WTC11 (cell line): Measurements from ENCODE around the gene GOLT1A. TPM values are rescaled to one million over a fixed set of nuclear protein-coding genes. Genes with fewer than 3 reads are reported as not detected.
A peak's percentile ranks its signal among the peaks of the same experiment; 100 is the strongest.

ENCODE experiments used
- CREM ChIP-seq: sonication (generic); formaldehyde crosslinking; IDR thresholded peaks from 2 replicates; pipeline ENCODE4 v1.8.1; 2022; ENCODE audit warnings: mild to moderate bottlenecking, missing genetic modification reagents, moderate library complexity
- CTCF ChIP-seq: fragments of 200-600 bp; IDR thresholded peaks from 2 replicates; pipeline ENCODE4 v1.8.0; 2022; ENCODE audit warnings: antibody characterized with exemption
- E2F5 ChIP-seq: sonication (generic); formaldehyde crosslinking; IDR thresholded peaks from 2 replicates; pipeline ENCODE4 v1.8.1; 2022; ENCODE audit warnings: mild to moderate bottlenecking, moderate library complexity, missing genetic modification reagents
- EMX1 ChIP-seq: fragments of 250-450 bp; sonication (Bioruptor Pico); IDR thresholded peaks from 2 replicates; pipeline ENCODE4 v1.8.0; 2021; ENCODE audit warnings: mild to moderate bottlenecking
- ETV6 ChIP-seq: sonication (generic); formaldehyde crosslinking; IDR thresholded peaks from 2 replicates; pipeline ENCODE4 v1.8.1; 2022; ENCODE audit warnings: mild to moderate bottlenecking, missing genetic modification reagents
- FOXJ3 ChIP-seq: sonication (generic); formaldehyde crosslinking; IDR thresholded peaks from 2 replicates; pipeline ENCODE4 v1.9.0; 2021; ENCODE audit warnings: missing genetic modification reagents, mild to moderate bottlenecking, borderline replicate concordance
- FOXK1 ChIP-seq: sonication (generic); formaldehyde crosslinking; IDR thresholded peaks from 2 replicates; pipeline ENCODE4 v1.8.0; 2022; ENCODE audit warnings: mild to moderate bottlenecking, moderate library complexity, missing genetic modification reagents
- FOXP1 ChIP-seq: sonication (generic); formaldehyde crosslinking; IDR thresholded peaks from 2 replicates; pipeline ENCODE4 v1.8.0; 2022; ENCODE audit warnings: missing genetic modification reagents, mild to moderate bottlenecking, moderate library complexity, borderline replicate concordance
- GABPB1 ChIP-seq: sonication (generic); formaldehyde crosslinking; IDR thresholded peaks from 2 replicates; pipeline ENCODE4 v1.8.1; 2023; ENCODE audit warnings: mild to moderate bottlenecking, missing genetic modification reagents
- HMGA2 ChIP-seq: fragments of 250-450 bp; sonication (Bioruptor Pico); IDR thresholded peaks from 2 replicates; pipeline ENCODE4 v1.4.0; 2021; ENCODE audit warnings: mild to moderate bottlenecking, moderate library complexity
- HMGXB4 ChIP-seq: sonication (generic); formaldehyde crosslinking; IDR thresholded peaks from 2 replicates; pipeline ENCODE4 v1.8.1; 2023; ENCODE audit warnings: mild to moderate bottlenecking, moderate library complexity, missing genetic modification reagents
- IRF1 ChIP-seq: sonication (generic); formaldehyde crosslinking; IDR thresholded peaks from 2 replicates; pipeline ENCODE4 v1.8.0; 2023; ENCODE audit warnings: missing genetic modification reagents
- IRF2 ChIP-seq: sonication (generic); formaldehyde crosslinking; IDR thresholded peaks from 2 replicates; pipeline ENCODE4 v1.8.0; 2022; ENCODE audit warnings: low read depth, missing genetic modification reagents, borderline replicate concordance
- KAT7 ChIP-seq: sonication (generic); formaldehyde crosslinking; IDR thresholded peaks from 2 replicates; pipeline ENCODE4 v1.8.1; 2023; ENCODE audit warnings: missing genetic modification reagents, mild to moderate bottlenecking, borderline replicate concordance
- MAX ChIP-seq: sonication (generic); formaldehyde crosslinking; IDR thresholded peaks from 2 replicates; pipeline ENCODE4 v1.8.0; 2022; ENCODE audit warnings: mild to moderate bottlenecking, missing genetic modification reagents
- NR2C2 ChIP-seq: sonication (generic); formaldehyde crosslinking; IDR thresholded peaks from 2 replicates; pipeline ENCODE4 v1.8.0; 2022; ENCODE audit warnings: mild to moderate bottlenecking, missing genetic modification reagents
- SMAD3 ChIP-seq: sonication (generic); formaldehyde crosslinking; IDR thresholded peaks from 2 replicates; pipeline ENCODE4 v1.8.0; 2022; ENCODE audit warnings: missing genetic modification reagents, mild to moderate bottlenecking, borderline replicate concordance
- SMAD4 ChIP-seq: sonication (generic); formaldehyde crosslinking; IDR thresholded peaks from 2 replicates; pipeline ENCODE4 v1.8.0; 2022; ENCODE audit warnings: mild to moderate bottlenecking, missing genetic modification reagents
- STAT6 ChIP-seq: sonication (generic); formaldehyde crosslinking; conservative IDR thresholded peaks from 2 replicates; pipeline ENCODE4 v1.8.1; 2023; ENCODE audit warnings: mild to moderate bottlenecking, low read depth, missing genetic modification reagents, moderate library complexity
- TEAD1 ChIP-seq: sonication (generic); formaldehyde crosslinking; IDR thresholded peaks from 2 replicates; pipeline ENCODE4 v1.8.0; 2022; ENCODE audit warnings: mild to moderate bottlenecking, missing genetic modification reagents
- USF1 ChIP-seq: sonication (generic); formaldehyde crosslinking; IDR thresholded peaks from 2 replicates; pipeline ENCODE4 v1.8.0; 2022; ENCODE audit warnings: mild to moderate bottlenecking, missing genetic modification reagents
- ZBTB21 ChIP-seq: sonication (generic); formaldehyde crosslinking; IDR thresholded peaks from 2 replicates; pipeline ENCODE4 v1.8.1; 2023; ENCODE audit warnings: mild to moderate bottlenecking, missing genetic modification reagents, borderline replicate concordance
- ZMAT4 ChIP-seq: fragments of 250-450 bp; sonication (Bioruptor Pico); IDR thresholded peaks from 2 replicates; pipeline ENCODE4 v1.9.0; 2021; ENCODE audit warnings: mild to moderate bottlenecking
- ZNF138 ChIP-seq: sonication (generic); formaldehyde crosslinking; conservative IDR thresholded peaks from 2 replicates; pipeline ENCODE4 v1.8.1; 2022; ENCODE audit warnings: mild to moderate bottlenecking, moderate library complexity, missing genetic modification reagents
- ZNF219 ChIP-seq: sonication (generic); formaldehyde crosslinking; IDR thresholded peaks from 2 replicates; pipeline ENCODE4 v1.8.0; 2023; ENCODE audit warnings: missing genetic modification reagents, mild to moderate bottlenecking, borderline replicate concordance
- ZNF396 ChIP-seq: fragments of 250-450 bp; sonication (Bioruptor Pico); IDR thresholded peaks from 2 replicates; pipeline ENCODE4 v1.8.0; 2021; ENCODE audit warnings: mild to moderate bottlenecking, moderate library complexity, borderline replicate concordance
- ZNF512 ChIP-seq: sonication (generic); formaldehyde crosslinking; IDR thresholded peaks from 2 replicates; pipeline ENCODE4 v1.8.1; 2022; ENCODE audit warnings: missing genetic modification reagents, borderline replicate concordance
- total RNA-seq: library from RNA; stranded (reverse); gene quantifications from 3 replicates; pipeline ENCODE4 v1.2.3, GENCODE V29; 2021

Gene GOLT1A
- total RNA-seq, 1 experiment from 2014 or later, result 6.5 TPM

- TF ChIP-seq KAT7 (CRISPR knock-in tag), result 0 out of 2 replicates have a peak, but pooled peaks have one; percentile 31
- peak; percentile 83 for TF ChIP-seq FOXK1 (CRISPR knock-in tag)
- TF ChIP-seq SMAD4, result no peak
- no peak for TF ChIP-seq EMX1 (CRISPR knock-in tag)
- TF ChIP-seq CTCF, result peak; percentile 47; the same call in 1 of the 2 replicates
- TF ChIP-seq CREM (CRISPR knock-in tag), result peak; percentile 69; the same call in 1 of the 2 replicates
- no peak; the same call in 1 of the 2 replicates for TF ChIP-seq SMAD3 (CRISPR knock-in tag)
- 0 out of 2 replicates have a peak, but pooled peaks have one; percentile 77 for TF ChIP-seq E2F5
- TF ChIP-seq ZBTB21 (CRISPR knock-in tag), result peak; percentile 89; the same call in 1 of the 2 replicates
- peak; percentile 98 for TF ChIP-seq MAX (CRISPR knock-in tag)
- peak; percentile 91 for TF ChIP-seq ZNF138 (CRISPR knock-in tag)
- TF ChIP-seq ETV6 (CRISPR knock-in tag), result peak; percentile 95
- peak; percentile 84; the same call in 1 of the 2 replicates for TF ChIP-seq FOXP1
- TF ChIP-seq NR2C2 (CRISPR knock-in tag), result no peak
- TF ChIP-seq HMGA2, result no peak
- TF ChIP-seq ZNF512 (CRISPR knock-in tag), result no peak
- no peak for TF ChIP-seq IRF2
- TF ChIP-seq IRF1 (CRISPR knock-in tag), result no peak
- TF ChIP-seq HMGXB4 (CRISPR knock-in tag), result peak; percentile 26
- TF ChIP-seq STAT6 (CRISPR knock-in tag), result no peak
- TF ChIP-seq TEAD1 (CRISPR knock-in tag), result peak; percentile 86
- TF ChIP-seq ZNF396 (CRISPR knock-in tag), result no peak
- TF ChIP-seq GABPB1 (CRISPR knock-in tag), result peak; percentile 53; the same call in 1 of the 2 replicates
- peak; percentile 68; the same call in 1 of the 2 replicates for TF ChIP-seq USF1 (CRISPR knock-in tag)
- TF ChIP-seq FOXJ3, result no peak
- TF ChIP-seq ZNF219 (CRISPR knock-in tag), result no peak
- no peak for TF ChIP-seq ZMAT4 (CRISPR knock-in tag)
These were observed at the start of gene GOLT1A (continued) for GRCh38 chr1:204213668-204214662.
